DMS114 treated with DMSO at 0.1 percent for 48 hours (cell line): ENCODE results near the gene WDPCP.

Experiments
- DNase-seq: peaks from one replicate; lab custom pipeline; 2025; ENCODE audit not compliant: unreplicated experiment; lab: John Stamatoyannopoulos, UW

WDPCP gene

DNA sequence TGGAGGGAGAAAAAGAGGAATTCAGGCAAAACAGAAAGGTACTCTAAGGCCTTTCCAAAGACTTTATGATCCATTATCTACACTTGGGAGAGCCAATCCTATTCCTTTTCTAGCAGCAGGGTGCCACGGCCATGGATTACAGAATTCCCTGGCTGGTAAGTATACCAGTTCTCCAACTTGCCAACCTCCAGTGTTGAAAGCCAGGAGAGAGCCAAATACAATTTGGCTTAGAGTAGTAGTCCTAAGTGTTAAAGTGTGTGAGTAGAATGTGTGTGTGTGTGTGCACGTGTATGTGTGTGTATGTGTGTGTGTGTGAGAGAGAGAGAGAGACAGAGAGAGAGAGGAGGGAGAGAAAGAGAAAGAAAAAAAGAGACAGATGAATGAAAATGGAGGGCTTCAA is 43.3 kb downstream of the WDPCP start:
- DNase-seq = no peak

- DNase-seq = peak; percentile 36
Measured at GRCh38 chr2:63544017-63544627, 44.2 kb downstream of the WDPCP start.

GRCh38 chr2:63539416-63540162 is 48.7 kb downstream of the WDPCP start:
- no peak for DNase-seq

GRCh38 chr2:63538390-63538789 is 49.9 kb downstream of the WDPCP start:
- no peak for DNase-seq

GRCh38 chr2:63537306-63537705 is 51.0 kb downstream of the WDPCP start:
- no peak for DNase-seq

- no peak for DNase-seq
Measured at GRCh38 chr2:63530704-63531279, 57.5 kb downstream of the WDPCP start.

DNA sequence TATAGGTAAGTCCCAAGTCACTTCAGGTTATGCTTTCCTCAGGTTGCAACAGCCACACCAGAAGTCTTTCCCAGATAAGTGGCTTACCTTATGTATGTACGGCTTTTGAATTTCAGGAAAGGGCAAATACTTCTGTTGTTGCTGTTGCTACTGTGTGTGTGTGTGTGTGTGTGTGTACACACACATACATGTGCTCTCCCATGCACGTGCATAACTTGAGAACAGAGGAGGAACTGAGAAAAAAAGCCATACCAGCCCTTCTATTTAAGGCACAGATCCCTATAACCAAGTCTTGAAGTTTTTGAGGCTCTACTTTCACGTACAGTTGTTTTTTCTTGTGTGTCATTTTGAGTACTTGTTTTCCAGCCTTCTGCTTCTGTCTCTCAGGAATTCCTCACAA is 62.4 kb downstream of the WDPCP start:
- DNase-seq = no peak

DNA sequence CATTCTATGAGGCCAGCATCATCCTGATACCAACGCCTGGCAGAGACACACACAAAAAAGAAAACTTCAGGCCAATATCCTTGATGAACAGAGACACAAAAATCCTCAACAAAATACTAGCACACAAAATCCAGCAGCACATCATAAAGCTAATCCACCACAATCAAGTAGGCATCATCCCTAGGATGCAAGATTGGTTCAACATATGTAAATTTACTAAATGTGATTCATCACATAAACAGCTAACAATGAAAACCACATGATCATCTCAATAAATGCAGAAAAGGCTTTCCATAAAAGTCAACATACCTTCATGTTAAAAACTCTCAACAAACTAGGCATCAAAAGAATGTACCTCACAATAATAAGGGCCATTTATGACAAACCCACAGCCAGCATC is 65.3 kb downstream of the WDPCP start:
- DNase-seq = no peak

DNA sequence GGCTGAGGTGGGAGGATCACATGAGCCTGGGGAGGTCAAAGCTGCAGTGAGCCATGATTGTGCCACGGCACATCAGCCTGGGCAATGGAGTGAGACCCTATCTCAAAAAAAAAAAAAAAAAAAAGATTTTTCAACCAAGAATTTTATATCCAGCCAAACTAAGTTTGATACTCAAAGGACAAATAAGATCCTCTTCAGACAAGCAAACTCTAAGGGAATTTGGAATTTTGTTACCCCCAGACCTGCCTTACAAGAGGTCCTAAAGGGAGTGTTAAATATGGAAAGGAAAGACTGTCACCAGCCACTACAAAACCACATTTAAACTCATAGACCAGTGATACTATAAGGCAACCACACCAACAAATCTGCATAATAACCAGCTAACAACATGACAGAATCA is 67.5 kb downstream of the WDPCP start:
- DNase-seq = no peak

- DNase-seq = no peak
Measured at GRCh38 chr2:63514781-63515180, 73.5 kb downstream of the WDPCP start.

- DNase-seq = no peak
Measured at GRCh38 chr2:63514237-63514716, 74.0 kb downstream of the WDPCP start.

DNA sequence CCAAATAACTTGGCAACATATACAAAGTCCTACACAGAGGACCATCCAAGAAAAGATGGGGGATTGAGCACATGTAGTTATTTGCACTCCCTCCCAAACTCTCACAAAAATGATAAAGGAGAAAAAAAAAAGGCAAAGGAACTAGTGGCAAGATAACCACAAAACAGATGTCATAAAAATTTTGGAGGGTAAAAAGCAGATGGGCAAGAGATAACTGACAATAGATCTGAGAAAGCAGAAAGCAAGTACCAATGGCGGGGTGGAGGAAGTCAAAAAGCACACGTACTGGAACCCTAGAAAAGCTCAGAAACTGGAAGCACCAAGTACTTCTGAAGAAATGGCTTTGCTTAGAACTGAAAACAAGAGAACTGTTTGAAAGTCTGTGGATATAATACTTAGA is 82.0 kb downstream of the WDPCP start:
- no peak for DNase-seq

- DNase-seq = no peak
Measured at GRCh38 chr2:63503818-63504217, 84.5 kb downstream of the WDPCP start.

- DNase-seq = no peak
Measured at GRCh38 chr2:63500398-63500797, 87.9 kb downstream of the WDPCP start.

DNA sequence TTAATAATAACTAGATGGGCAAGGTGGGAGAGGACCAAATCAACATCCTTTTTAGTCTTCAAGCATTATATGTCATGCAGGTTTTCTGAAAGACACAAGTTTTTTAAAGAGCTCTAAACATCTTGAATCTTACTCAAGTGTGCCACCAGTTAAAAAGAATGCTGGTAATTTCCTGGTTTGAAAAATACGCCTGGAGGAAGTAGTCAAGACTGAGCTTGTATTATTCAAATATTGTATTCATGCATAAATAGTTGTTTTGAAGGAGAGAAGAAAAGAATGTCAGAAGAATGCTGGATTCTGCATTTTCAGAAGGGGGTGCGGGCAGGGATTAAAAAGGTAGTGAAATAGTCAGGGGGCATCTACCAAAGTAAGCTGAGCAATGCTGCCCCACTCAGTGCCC is 90.7 kb downstream of the WDPCP start:
- no peak for DNase-seq

- DNase-seq = no peak
Measured at GRCh38 chr2:63494968-63495367, 93.3 kb downstream of the WDPCP start.

- DNase-seq = no peak
Measured at GRCh38 chr2:63494100-63494499, 94.2 kb downstream of the WDPCP start.

DNA sequence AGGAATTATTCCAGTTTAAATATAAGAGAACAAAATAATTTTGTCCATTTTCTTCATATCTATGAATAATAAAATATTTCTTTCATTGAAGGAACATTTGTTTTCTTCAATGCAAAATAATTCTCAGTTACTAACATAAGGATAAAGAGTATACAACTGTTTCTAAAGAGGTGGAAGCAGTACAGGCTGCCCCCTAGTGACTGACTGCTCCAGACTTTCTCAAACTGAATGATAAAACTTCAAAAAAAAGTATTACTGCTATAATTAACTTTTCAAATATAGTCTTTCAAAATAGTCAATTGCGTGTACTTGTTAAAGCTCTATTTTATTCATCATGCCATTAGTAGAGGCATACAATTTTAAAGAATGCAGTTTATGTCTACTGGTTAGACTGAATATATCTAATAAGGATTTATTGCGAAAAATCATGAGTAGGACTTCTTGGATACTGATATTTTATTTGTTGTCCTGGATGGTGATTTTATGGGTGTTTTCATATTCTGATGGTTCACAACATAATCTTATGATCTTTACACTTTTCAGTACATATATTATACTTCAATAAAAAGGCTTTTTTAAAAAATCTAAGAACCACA is 100.1 kb downstream of the WDPCP start:
- DNase-seq = peak; percentile 22

GRCh38 chr2:63486861-63487290 is 101.4 kb downstream of the WDPCP start:
- no peak for DNase-seq

- no peak for DNase-seq
Measured at GRCh38 chr2:63484901-63485300, 103.4 kb downstream of the WDPCP start.

DNA sequence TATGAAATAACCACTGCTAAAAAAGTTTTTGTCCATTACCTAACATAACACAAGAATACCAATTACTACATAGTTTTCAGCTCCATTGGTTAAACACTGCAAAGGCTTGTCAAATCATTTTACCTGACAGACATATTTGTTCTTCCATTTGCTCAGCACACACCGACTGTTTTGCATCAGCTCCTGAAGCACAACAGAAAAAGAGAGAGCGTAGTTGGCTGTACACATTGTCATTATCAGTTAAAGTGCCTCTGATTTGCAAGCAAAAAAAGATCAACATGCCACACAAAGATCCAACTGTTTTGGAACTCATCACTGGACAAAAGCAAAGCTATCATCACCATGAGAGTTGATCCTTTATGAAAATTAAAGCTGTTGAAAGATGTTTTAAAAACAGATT is 103.8 kb downstream of the WDPCP start:
- no peak for DNase-seq

GRCh38 chr2:63477686-63478085 is 110.6 kb downstream of the WDPCP start:
- DNase-seq = no peak
